ENCODE measurements around the gene TGM4.
"Not testable (repeated sequence)": the region's sequence is repeated elsewhere in the genome, so short reads cannot be mapped to it uniquely, and the experiment has no call there.

The TGM4 gene

GRCh38 chr3:44932986-44933944, 58.9 kb downstream of the TGM4 start:
- peaks cover 32% of the 10 kb centered on the region for H3K36me3 ChIP-seq
- no peak for DNase-seq
- H3K27ac ChIP-seq = no peak overlapping the region

GRCh38 chr3:44939581-44940036, 65.2 kb downstream of the TGM4 start:
- Histone ChIP-seq H3K27ac (no peak overlapping the region), H3K9me3 (ENCODE audit: severe bottlenecking) (no peaks in the 10 kb centered on the region), H3K4me3 (ENCODE audit: low read depth, low read length) (no peak overlapping the region), H3K27me3 (ENCODE audit: insufficient read depth, low read depth, severe bottlenecking) (no peaks in the 10 kb centered on the region), H3K36me3 (peaks cover 32% of the 10 kb centered on the region)
- no peak for TF ChIP-seq CTCF (IDR thresholded peaks at IDR 0.05; ENCODE audit: low read depth, low read length)
- no peak for DNase-seq

More at GRCh38 chr3:44932986-44933944, 58.9 kb downstream of the TGM4 start:
- Histone ChIP-seq H3K27me3 (ENCODE audit: insufficient read depth, low read depth, severe bottlenecking) (no peaks in the 10 kb centered on the region), H3K9me3 (ENCODE audit: severe bottlenecking) (no peaks in the 10 kb centered on the region), H3K4me3 (ENCODE audit: low read depth, low read length) (no peak overlapping the region)
- TF ChIP-seq CTCF (IDR thresholded peaks at IDR 0.05; ENCODE audit: low read depth, low read length) = no peak

- H3K27me3 ChIP-seq (ENCODE audit: insufficient read depth, low read depth, severe bottlenecking) = no peaks in the 10 kb centered on the region
- H3K36me3 ChIP-seq = peaks cover 32% of the 10 kb centered on the region
- no peak for TF ChIP-seq CTCF (IDR thresholded peaks at IDR 0.05; ENCODE audit: low read depth, low read length)
- no peak overlapping the region for H3K4me3 ChIP-seq (ENCODE audit: low read depth, low read length)
- no peak overlapping the region for H3K27ac ChIP-seq
- no peak for DNase-seq
- no peaks in the 10 kb centered on the region for H3K9me3 ChIP-seq (ENCODE audit: severe bottlenecking)
These were observed 68.0 kb downstream of the TGM4 start for GRCh38 chr3:44942202-44942921.

- no peak for TF ChIP-seq CTCF (IDR thresholded peaks at IDR 0.05; ENCODE audit: low read depth, low read length)
- no peaks in the 10 kb centered on the region for H3K27me3 ChIP-seq (ENCODE audit: insufficient read depth, low read depth, severe bottlenecking)
- H3K27ac ChIP-seq = no peak overlapping the region
- peaks cover 7% of the 10 kb centered on the region; the same call in 1 of the 2 replicates for H3K36me3 ChIP-seq
- no peak for DNase-seq
- H3K4me3 ChIP-seq (ENCODE audit: low read depth, low read length) = no peak overlapping the region
- H3K9me3 ChIP-seq (ENCODE audit: severe bottlenecking) = no peaks in the 10 kb centered on the region
These were observed 73.8 kb downstream of the TGM4 start for GRCh38 chr3:44948239-44948638.

GRCh38 chr3:44949770-44950169, 75.4 kb downstream of the TGM4 start:
- DNase-seq; H3K4me3 ChIP-seq (ENCODE audit: low read depth, low read length); H3K36me3 ChIP-seq; H3K9me3 ChIP-seq (ENCODE audit: severe bottlenecking); H3K27ac ChIP-seq; H3K27me3 ChIP-seq (ENCODE audit: insufficient read depth, low read depth, severe bottlenecking): not testable (repeated sequence)

- no peak for TF ChIP-seq CTCF (IDR thresholded peaks at IDR 0.05; ENCODE audit: low read depth, low read length)
- H3K27ac ChIP-seq = no peak overlapping the region
These were observed 75.9 kb downstream of the TGM4 start for GRCh38 chr3:44950275-44950734.

More at GRCh38 chr3:44950275-44950734, 75.9 kb downstream of the TGM4 start:
- DNase-seq = no peak
- H3K27me3 ChIP-seq (ENCODE audit: insufficient read depth, low read depth, severe bottlenecking) = no peaks in the 10 kb centered on the region
- H3K36me3 ChIP-seq = no peaks in the 10 kb centered on the region; the same call in 1 of the 2 replicates
- H3K9me3 ChIP-seq (ENCODE audit: severe bottlenecking) = no peaks in the 10 kb centered on the region
- H3K4me3 ChIP-seq (ENCODE audit: low read depth, low read length) = no peak overlapping the region

All from WERI-Rb-1 (cell line).